ENCODE results near the gene AGAP3.

DNA sequence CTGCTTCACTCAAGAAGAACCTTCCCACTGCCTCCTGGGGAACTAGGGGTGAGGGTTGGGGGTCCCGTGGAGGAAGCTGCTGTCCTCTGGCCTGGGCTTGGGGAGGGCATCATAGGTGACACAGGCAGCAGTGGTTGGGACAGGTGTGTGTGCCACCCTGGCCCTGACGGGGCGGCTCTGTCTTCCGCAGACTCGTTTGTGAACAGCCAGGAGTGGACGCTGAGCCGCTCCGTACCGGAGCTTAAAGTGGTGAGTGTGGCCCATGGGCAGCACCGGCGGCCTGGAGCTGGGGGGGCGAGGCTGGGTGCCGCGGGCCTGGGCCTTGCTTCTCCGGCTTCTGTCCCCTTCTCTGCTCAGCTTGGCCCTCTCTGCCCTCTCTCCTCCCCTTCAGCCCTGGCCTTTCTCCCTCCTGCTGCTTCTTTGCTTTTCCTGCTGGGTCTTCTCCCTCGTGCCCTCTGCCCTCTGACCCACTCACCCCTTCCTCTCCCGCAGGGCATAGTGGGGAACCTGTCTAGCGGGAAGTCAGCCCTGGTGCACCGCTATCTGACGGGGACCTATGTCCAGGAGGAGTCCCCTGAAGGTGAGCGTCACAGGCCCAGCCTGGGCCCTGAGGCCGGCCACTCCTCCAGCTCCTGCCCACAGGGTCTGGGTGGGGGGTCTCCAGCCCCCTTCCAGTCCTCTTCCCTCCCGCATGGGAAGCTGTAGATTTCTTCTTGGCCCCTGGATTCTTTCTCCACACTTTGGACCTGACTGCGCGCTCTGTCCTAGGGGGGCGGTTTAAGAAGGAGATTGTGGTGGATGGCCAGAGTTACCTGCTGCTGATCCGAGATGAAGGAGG, 30.5 kb downstream of the AGAP3 start:
- TF ChIP-seq CTCF (IDR thresholded peaks at IDR 0.05): no peak
- no peak for TF ChIP-seq POLR2A (IDR thresholded peaks at IDR 0.05)
